Activated naive CD4-positive, alpha-beta T cell treated with Interleukin-2 at 50 U/mL for 16 hours (primary cell): ENCODE data around the gene IL12A.
A peak's percentile ranks its signal among the peaks of the same experiment; 100 is the strongest.

Experiments used
- DNase-seq: peaks from one replicate; pipeline ENCODE4 v3.0.0-alpha.2; 2020

Gene IL12A

GRCh38 chr3:159991591-159991990 lies 3.0 kb downstream of the IL12A start:
- no peak for DNase-seq

GRCh38 chr3:159992589-159992988 lies 4.0 kb downstream of the IL12A start:
- DNase-seq: no peak

- DNase-seq: no peak
These were observed 5.5 kb downstream of the IL12A start for GRCh38 chr3:159994182-159994581.

- no peak for DNase-seq
These were observed 6.5 kb downstream of the IL12A start for GRCh38 chr3:159995091-159995490.

- no peak for DNase-seq
These were observed 7.4 kb downstream of the IL12A start for GRCh38 chr3:159996018-159996417.

- no peak for DNase-seq
These were observed 8.3 kb downstream of the IL12A start for GRCh38 chr3:159996959-159997358.

- no peak for DNase-seq
These were observed 12.6 kb downstream of the IL12A start for GRCh38 chr3:160001148-160001760.

GRCh38 chr3:160001850-160002623 lies 13.4 kb downstream of the IL12A start:
- DNase-seq: no peak

- DNase-seq: peak; percentile 34
These were observed 15.0 kb downstream of the IL12A start for GRCh38 chr3:160003520-160004128.

- no peak for DNase-seq
These were observed 16.4 kb downstream of the IL12A start for GRCh38 chr3:160005004-160005403.

- no peak for DNase-seq
These were observed 17.9 kb downstream of the IL12A start for GRCh38 chr3:160006282-160007163.

GRCh38 chr3:160008961-160009360 lies 20.3 kb downstream of the IL12A start:
- DNase-seq: no peak

- DNase-seq: no peak
These were observed 20.9 kb downstream of the IL12A start for GRCh38 chr3:160009525-160009924.

GRCh38 chr3:160010578-160010977 lies 21.9 kb downstream of the IL12A start:
- DNase-seq: no peak

GRCh38 chr3:160012108-160012507 lies 23.5 kb downstream of the IL12A start:
- DNase-seq: no peak

GRCh38 chr3:160016972-160017371 lies 28.3 kb downstream of the IL12A start:
- no peak for DNase-seq

GRCh38 chr3:160018959-160019358 lies 30.3 kb downstream of the IL12A start:
- DNase-seq: no peak

GRCh38 chr3:160020057-160020711 lies 31.5 kb downstream of the IL12A start:
- DNase-seq: no peak

GRCh38 chr3:160022068-160022467 lies 33.4 kb downstream of the IL12A start:
- DNase-seq: no peak

GRCh38 chr3:160023476-160023875 lies 34.8 kb downstream of the IL12A start:
- no peak for DNase-seq

GRCh38 chr3:160027541-160028195 lies 39.0 kb downstream of the IL12A start:
- DNase-seq: no peak

GRCh38 chr3:160035757-160036156 lies 47.1 kb downstream of the IL12A start:
- no peak for DNase-seq
